ENCODE measurements around the gene LRRC49. TPM values are rescaled to one million over a fixed set of nuclear protein-coding genes. Genes with fewer than 3 reads are reported as not detected.
"Not testable (repeated sequence)": the region's sequence is repeated elsewhere in the genome, so short reads cannot be mapped to it uniquely, and the experiment has no call there.

LRRC49 gene
- total and polyA plus RNA-seq, 10 of the 15 experiments (the other 5 are each of a cell fraction or from before 2014, with no cell fraction given): 1.4 to 3.7 (median 2.9) TPM

DNA sequence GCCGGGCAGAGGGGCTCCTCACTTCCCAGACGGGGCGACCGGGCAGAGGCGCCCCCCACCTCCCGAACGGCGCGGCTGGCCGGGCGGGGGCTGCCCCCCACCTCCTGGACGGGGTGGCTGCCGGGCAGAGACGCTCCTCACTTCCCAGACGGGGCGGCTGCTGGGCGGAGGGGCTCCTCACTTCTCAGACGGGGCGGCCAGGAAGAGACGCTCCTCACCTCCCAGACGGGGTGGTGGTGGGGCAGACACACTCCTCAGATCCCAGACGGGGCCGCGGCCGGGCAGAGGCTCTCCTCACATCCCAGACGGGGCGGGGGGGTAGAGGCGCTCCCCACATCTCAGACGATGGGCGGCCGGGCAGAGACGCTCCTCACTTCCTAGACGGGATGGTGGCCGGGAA, 21.1 kb upstream of the LRRC49 start:
- DNase-seq (ENCODE audit: low read depth, low spot score); H3K27ac ChIP-seq (ENCODE audit: control insufficient read depth, insufficient read depth); H3K9me3 ChIP-seq (replicated peaks; ENCODE audit: control insufficient read depth, insufficient read depth, low read length); H2AFZ ChIP-seq (ENCODE audit: control insufficient read depth, low read depth, low read length); H3K9ac ChIP-seq (ENCODE audit: control insufficient read depth, insufficient read depth, low read length); RAD21 ChIA-PET (ENCODE audit: unreplicated experiment); H3K4me3 ChIP-seq; intact Hi-C loops (cut with micrococcal nuclease; ENCODE audit: unreplicated experiment); H3K36me3 ChIP-seq (ENCODE audit: control insufficient read depth in 2 of 2, insufficient read depth in 2 of 2, low read length in 1 of 2); POLR2A ChIA-PET; H3K27me3 ChIP-seq (replicated peaks in 1 of 2; ENCODE audit: control insufficient read depth in 2 of 2, insufficient read depth in 2 of 2, low read length in 1 of 2); in situ Hi-C loops (cut with MboI); H4K20me1 ChIP-seq (ENCODE audit: control insufficient read depth, insufficient read depth); H3K79me2 ChIP-seq (ENCODE audit: control insufficient read depth, insufficient read depth, low read length); H3K4me2 ChIP-seq (ENCODE audit: control insufficient read depth, insufficient read depth); FAIRE-seq; BruUV-seq (replicated peaks); ATAC-seq; SMC1A ChIA-PET (ENCODE audit: uncharacterized antibody, unreplicated experiment); CTCF ChIA-PET: not testable (repeated sequence)
- peaks cover 16% of the 10 kb centered on the region for H3K4me1 ChIP-seq (ENCODE audit: control insufficient read depth, insufficient read depth, low read length)
- WGBS (ENCODE audit: insufficient coverage, insufficient replicate concordance, low lambda C conversion rate, missing lambda C conversion rate): 74% methylated on average over 30 of the region's 34 CpGs

DNA sequence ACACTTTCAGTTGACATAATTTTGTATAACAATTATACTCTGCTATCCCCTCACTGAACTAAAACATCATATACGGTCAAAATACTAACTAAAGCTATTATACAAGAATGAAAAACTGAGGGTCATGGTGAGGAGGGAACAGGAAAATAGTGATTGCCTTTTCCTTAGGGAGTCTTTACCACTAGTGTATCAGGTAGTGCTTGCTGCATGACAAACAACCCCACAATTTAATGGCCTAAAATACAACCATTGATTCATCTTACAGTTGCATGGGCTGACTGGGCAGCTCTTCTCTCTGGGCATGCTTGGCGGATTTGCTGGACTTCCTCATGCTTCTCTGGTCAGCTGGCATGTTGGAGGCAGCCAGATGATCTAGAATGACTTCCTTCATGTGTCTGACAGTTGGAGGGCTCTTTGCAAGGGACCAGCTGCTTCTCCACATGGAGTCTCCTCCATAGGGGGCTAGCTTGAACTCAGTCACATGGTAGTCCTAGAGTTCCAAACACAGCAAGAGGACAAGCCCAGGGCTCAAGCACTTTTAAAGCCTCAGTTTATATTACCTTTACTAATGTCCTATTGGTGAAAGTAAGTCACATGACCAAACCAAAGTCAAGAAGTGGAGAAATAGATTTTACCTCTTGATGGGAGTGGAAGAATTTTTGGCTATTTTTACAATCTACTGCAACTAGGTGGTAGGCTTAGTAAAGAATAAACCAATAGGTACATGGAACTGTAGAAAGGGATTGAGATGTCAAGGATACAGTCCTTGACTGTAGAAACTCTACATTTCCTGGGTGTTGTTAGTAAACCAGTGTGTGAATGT, 19.2 kb upstream of the LRRC49 start:
- Histone ChIP-seq H3K4me1 (ENCODE audit: control insufficient read depth, insufficient read depth, low read length) (peaks cover 17% of the 10 kb centered on the region), H4K20me1 (ENCODE audit: control insufficient read depth, insufficient read depth) (no peaks in the 10 kb centered on the region), H3K36me3 (ENCODE audit: control insufficient read depth in 2 of 2, insufficient read depth in 2 of 2, low read length in 1 of 2) (no peaks in the 10 kb centered on the region), H3K27ac (ENCODE audit: control insufficient read depth, insufficient read depth) (no peak overlapping the region), H3K9me3 (replicated peaks; ENCODE audit: control insufficient read depth, insufficient read depth, low read length) (no peaks in the 10 kb centered on the region), H3K9ac (ENCODE audit: control insufficient read depth, insufficient read depth, low read length) (no peak overlapping the region), H3K4me3 (no peak overlapping the region), H2AFZ (ENCODE audit: control insufficient read depth, low read depth, low read length) (no peak overlapping the region), H3K4me2 (ENCODE audit: control insufficient read depth, insufficient read depth) (no peak overlapping the region), H3K79me2 (ENCODE audit: control insufficient read depth, insufficient read depth, low read length) (no peaks in the 10 kb centered on the region), H3K27me3 (replicated peaks in 1 of 2; ENCODE audit: control insufficient read depth in 2 of 2, insufficient read depth in 2 of 2, low read length in 1 of 2) (no peaks in the 10 kb centered on the region)
- intact Hi-C loops (cut with micrococcal nuclease; ENCODE audit: unreplicated experiment) (no loop called here), in situ Hi-C loops (cut with MboI) (no loop called here)
- DNase-seq (ENCODE audit: low read depth, low spot score) (no peak), ATAC-seq (no peak), FAIRE-seq (peak; percentile 47)
- POLR2A ChIA-PET: interaction anchor here (0.5 kb wide), 1 partner anchor 11 kb away, joined by 3 read pairs; no protein-coding TSS in a partner anchor
- WGBS (ENCODE audit: insufficient coverage, insufficient replicate concordance, low lambda C conversion rate, missing lambda C conversion rate): 48% methylated on average over 2 of the region's 2 CpGs
- RAD21 ChIA-PET (ENCODE audit: unreplicated experiment): no interaction called here
- BruUV-seq (replicated peaks): no TSS peak
- CTCF ChIA-PET: no interaction called here
- SMC1A ChIA-PET (ENCODE audit: uncharacterized antibody, unreplicated experiment): interaction anchor here (1.8 kb wide), 1 partner anchor 13 kb away, joined by 5 read pairs; no protein-coding TSS in a partner anchor
- TF ChIP-seq RFX5 (IDR thresholded peaks at IDR 0.05; ENCODE audit: low read depth, low read length) (no peak), ATF7 (IDR thresholded peaks at IDR 0.05; ENCODE audit: low read depth) (no peak), ZNF274 (IDR thresholded peaks at IDR 0.05; ENCODE audit: insufficient read depth, insufficient read length) (no peak), ZNF207 (IDR thresholded peaks at IDR 0.05; ENCODE audit: borderline replicate concordance) (no peak), CREM (IDR thresholded peaks at IDR 0.05; ENCODE audit: low read depth) (no peak), HDGF (IDR thresholded peaks at IDR 0.05) (no peak), BCL11A (IDR thresholded peaks at IDR 0.05; ENCODE audit: low read depth, low read length) (no peak)
- TF ChIP-seq, protein P1, sequence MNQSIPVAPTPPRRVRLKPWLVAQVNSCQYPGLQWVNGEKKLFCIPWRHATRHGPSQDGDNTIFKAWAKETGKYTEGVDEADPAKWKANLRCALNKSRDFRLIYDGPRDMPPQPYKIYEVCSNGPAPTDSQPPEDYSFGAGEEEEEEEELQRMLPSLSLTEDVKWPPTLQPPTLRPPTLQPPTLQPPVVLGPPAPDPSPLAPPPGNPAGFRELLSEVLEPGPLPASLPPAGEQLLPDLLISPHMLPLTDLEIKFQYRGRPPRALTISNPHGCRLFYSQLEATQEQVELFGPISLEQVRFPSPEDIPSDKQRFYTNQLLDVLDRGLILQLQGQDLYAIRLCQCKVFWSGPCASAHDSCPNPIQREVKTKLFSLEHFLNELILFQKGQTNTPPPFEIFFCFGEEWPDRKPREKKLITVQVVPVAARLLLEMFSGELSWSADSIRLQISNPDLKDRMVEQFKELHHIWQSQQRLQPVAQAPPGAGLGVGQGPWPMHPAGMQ (IDR thresholded peaks at IDR 0.05; ENCODE audit: borderline replicate concordance): no peak
- TF ChIP-seq, protein P2, sequence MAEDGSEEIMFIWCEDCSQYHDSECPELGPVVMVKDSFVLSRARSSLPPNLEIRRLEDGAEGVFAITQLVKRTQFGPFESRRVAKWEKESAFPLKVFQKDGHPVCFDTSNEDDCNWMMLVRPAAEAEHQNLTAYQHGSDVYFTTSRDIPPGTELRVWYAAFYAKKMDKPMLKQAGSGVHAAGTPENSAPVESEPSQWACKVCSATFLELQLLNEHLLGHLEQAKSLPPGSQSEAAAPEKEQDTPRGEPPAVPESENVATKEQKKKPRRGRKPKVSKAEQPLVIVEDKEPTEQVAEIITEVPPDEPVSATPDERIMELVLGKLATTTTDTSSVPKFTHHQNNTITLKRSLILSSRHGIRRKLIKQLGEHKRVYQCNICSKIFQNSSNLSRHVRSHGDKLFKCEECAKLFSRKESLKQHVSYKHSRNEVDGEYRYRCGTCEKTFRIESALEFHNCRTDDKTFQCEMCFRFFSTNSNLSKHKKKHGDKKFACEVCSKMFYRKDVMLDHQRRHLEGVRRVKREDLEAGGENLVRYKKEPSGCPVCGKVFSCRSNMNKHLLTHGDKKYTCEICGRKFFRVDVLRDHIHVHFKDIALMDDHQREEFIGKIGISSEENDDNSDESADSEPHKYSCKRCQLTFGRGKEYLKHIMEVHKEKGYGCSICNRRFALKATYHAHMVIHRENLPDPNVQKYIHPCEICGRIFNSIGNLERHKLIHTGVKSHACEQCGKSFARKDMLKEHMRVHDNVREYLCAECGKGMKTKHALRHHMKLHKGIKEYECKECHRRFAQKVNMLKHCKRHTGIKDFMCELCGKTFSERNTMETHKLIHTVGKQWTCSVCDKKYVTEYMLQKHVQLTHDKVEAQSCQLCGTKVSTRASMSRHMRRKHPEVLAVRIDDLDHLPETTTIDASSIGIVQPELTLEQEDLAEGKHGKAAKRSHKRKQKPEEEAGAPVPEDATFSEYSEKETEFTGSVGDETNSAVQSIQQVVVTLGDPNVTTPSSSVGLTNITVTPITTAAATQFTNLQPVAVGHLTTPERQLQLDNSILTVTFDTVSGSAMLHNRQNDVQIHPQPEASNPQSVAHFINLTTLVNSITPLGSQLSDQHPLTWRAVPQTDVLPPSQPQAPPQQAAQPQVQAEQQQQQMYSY (CRISPR knock-in tag; IDR thresholded peaks at IDR 0.05): no peak

All from GM12878 (cell line).